ENCODE results near the gene HCN3.

- no peak for TF ChIP-seq EP300 (IDR thresholded peaks at IDR 0.05)
- TF ChIP-seq, protein P1, sequence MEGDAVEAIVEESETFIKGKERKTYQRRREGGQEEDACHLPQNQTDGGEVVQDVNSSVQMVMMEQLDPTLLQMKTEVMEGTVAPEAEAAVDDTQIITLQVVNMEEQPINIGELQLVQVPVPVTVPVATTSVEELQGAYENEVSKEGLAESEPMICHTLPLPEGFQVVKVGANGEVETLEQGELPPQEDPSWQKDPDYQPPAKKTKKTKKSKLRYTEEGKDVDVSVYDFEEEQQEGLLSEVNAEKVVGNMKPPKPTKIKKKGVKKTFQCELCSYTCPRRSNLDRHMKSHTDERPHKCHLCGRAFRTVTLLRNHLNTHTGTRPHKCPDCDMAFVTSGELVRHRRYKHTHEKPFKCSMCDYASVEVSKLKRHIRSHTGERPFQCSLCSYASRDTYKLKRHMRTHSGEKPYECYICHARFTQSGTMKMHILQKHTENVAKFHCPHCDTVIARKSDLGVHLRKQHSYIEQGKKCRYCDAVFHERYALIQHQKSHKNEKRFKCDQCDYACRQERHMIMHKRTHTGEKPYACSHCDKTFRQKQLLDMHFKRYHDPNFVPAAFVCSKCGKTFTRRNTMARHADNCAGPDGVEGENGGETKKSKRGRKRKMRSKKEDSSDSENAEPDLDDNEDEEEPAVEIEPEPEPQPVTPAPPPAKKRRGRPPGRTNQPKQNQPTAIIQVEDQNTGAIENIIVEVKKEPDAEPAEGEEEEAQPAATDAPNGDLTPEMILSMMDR (IDR thresholded peaks at IDR 0.05), result no peak
- no peak for TF ChIP-seq POLR2A (IDR thresholded peaks at IDR 0.05)
Observed at GRCh38 chr1:155293086-155293749, 16.0 kb downstream of the HCN3 start.
